Stimulated activated CD4-positive, alpha-beta T cell treated with anti-CD3 and anti-CD28 coated beads, Interleukin-15, amount 100 ng/mL, for 24 hours (primary cell): ENCODE measurements around the gene MAGEL2.
"Not testable (repeated sequence)": the region's sequence is repeated elsewhere in the genome, so short reads cannot be mapped to it uniquely, and the experiment has no call there.

Experiments
- DNase-seq: peaks from one replicate; pipeline ENCODE4 v3.0.0-alpha.2; 2020

Gene MAGEL2

DNA sequence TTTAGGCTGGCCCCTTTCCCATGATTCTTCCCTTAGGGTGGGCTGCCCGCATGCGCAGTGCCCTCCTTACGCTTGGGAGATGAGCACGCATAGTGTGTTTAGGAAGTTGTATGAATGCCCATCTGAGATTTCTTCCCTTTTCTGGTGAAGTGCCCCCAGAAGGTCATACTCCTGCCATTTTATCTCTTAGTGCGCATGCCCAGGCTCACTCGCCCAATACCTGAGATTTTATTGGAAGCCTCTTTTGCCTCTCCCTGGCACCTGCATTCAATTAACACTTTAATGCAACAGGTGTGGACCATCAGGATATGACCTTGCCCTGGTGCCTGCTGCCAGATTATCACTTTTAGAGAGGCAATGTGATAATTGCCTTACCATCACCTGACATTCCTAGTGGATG, 45.5 kb downstream of the MAGEL2 start:
- no peak for DNase-seq

GRCh38 chr15:23599053-23599452, 48.6 kb downstream of the MAGEL2 start:
- no peak for DNase-seq

- not testable (repeated sequence) for DNase-seq
Measured at GRCh38 chr15:23597278-23597677, 50.4 kb downstream of the MAGEL2 start.

- no peak for DNase-seq
Measured at GRCh38 chr15:23596736-23597135, 50.9 kb downstream of the MAGEL2 start.

DNA sequence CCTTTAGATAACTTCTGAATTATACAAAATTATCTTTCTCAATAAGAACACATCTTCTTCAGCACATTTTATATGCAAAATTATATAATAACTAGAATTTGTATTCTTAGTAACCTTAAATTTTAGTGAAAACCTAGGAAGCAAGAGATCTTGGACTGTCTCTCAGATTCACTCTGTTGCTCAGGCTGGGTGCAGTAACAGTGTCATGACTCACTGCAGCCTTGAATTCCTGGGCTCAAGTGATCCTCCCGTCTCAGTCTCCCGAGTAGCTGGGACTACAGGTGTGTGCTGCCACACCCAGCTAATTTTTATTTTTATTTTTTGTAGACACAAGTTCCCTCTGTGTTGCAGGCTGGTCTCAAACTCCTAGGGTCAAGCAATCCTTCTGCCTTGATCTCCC, 52.3 kb downstream of the MAGEL2 start:
- no peak for DNase-seq

GRCh38 chr15:23594252-23594770, 53.4 kb downstream of the MAGEL2 start:
- no peak for DNase-seq
